K562 (cell line): ENCODE measurements around the gene PPM1G. TPM values are rescaled to one million over a fixed set of nuclear protein-coding genes. Genes with fewer than 3 reads are reported as not detected.

Source experiments
- ELF1 ChIP-seq: fragments of 200-800 bp; sonication (Bioruptor generic); IDR thresholded peaks from 2 replicates; pipeline ENCODE4 v1.6.1; 2016; ENCODE audit warnings: missing genetic modification characterization, missing compliant biosample characterization
- FOXA1 ChIP-seq: fragments of 450-650 bp; IDR thresholded peaks from 2 replicates; pipeline ENCODE4 v1.6.1; 2016; ENCODE audit warnings: mild to moderate bottlenecking, borderline replicate concordance
- GATAD2B ChIP-seq: fragments of 450-650 bp; IDR thresholded peaks from 2 replicates; pipeline ENCODE4 v1.6.1; 2017; ENCODE audit warnings: mild to moderate bottlenecking, borderline replicate concordance
- GTF2A2 ChIP-seq: IDR thresholded peaks from 2 replicates; pipeline ENCODE4 v1.6.1; 2016; ENCODE audit warnings: mild to moderate bottlenecking, missing genetic modification characterization, missing compliant biosample characterization
- IRF1 ChIP-seq: sonication (generic); formaldehyde crosslinking; IDR thresholded peaks from 2 replicates; pipeline ENCODE4 v1.8.0; 2022; ENCODE audit warnings: missing genetic modification reagents, mild to moderate bottlenecking, borderline replicate concordance
- KDM4B ChIP-seq, 2 experiments: fragments of 450-650 bp in 1 of 2; sonication (generic) in 1 of 2; IDR thresholded peaks; 2 replicates each; pipeline ENCODE4 v1.6.1; 2016 to 2017; ENCODE audit warnings: borderline replicate concordance in 2 of 2, antibody characterized with exemption in 1 of 2, low read depth in 1 of 2, mild to moderate bottlenecking in 1 of 2
- KLF13 ChIP-seq: fragments of 450-650 bp; IDR thresholded peaks from 2 replicates; pipeline ENCODE4 v1.6.1; 2016; ENCODE audit warnings: missing genetic modification characterization, low read depth, mild to moderate bottlenecking, missing compliant biosample characterization, moderate library complexity, borderline replicate concordance
- NR2F6 ChIP-seq: fragments of 450-650 bp; formaldehyde crosslinking; IDR thresholded peaks from 2 replicates; pipeline ENCODE4 v1.4.0; 2020; ENCODE audit warnings: mild to moderate bottlenecking
- POLR2A ChIP-seq: fragments of 450-650 bp; conservative IDR thresholded peaks from 2 replicates; pipeline ENCODE4 v1.6.1; 2016
- RBM15 ChIP-seq: fragments of 200-400 bp; formaldehyde crosslinking; IDR thresholded peaks from 2 replicates; pipeline ENCODE4 v1.6.1; 2018; ENCODE audit warnings: mild to moderate bottlenecking, low read length, moderate library complexity; ENCODE audit not compliant: insufficient read depth
- RBM25 ChIP-seq: fragments of 200-400 bp; formaldehyde crosslinking; IDR thresholded peaks from 2 replicates; pipeline ENCODE4 v1.6.1; 2018; ENCODE audit warnings: low read length, low read depth, moderate library complexity; ENCODE audit not compliant: severe bottlenecking
- RNF2 ChIP-seq: sonication (generic); IDR thresholded peaks from 2 replicates; pipeline ENCODE4 v1.6.1; 2016
- SAP30 ChIP-seq: fragments of 200-600 bp; sonication (generic); IDR thresholded peaks from 2 replicates; pipeline ENCODE4 v1.6.1; 2012; ENCODE audit warnings: borderline replicate concordance, low read depth, mild to moderate bottlenecking, moderate library complexity, low read length, control low read depth, inconsistent platforms; ENCODE audit not compliant: insufficient read depth, poor library complexity, severe bottlenecking
- SUPT5H ChIP-seq: fragments of 450-650 bp; IDR thresholded peaks from 2 replicates; pipeline ENCODE4 v1.6.1; 2016
- THRA ChIP-seq: fragments of 450-650 bp; IDR thresholded peaks from 2 replicates; pipeline ENCODE4 v1.6.1; 2017; ENCODE audit warnings: mild to moderate bottlenecking, moderate library complexity
- TSHZ1 ChIP-seq: fragments of 250-450 bp; sonication (Bioruptor Pico); IDR thresholded peaks from 2 replicates; pipeline ENCODE4 v1.4.0; 2020; ENCODE audit warnings: mild to moderate bottlenecking, moderate library complexity
- ZBTB34 ChIP-seq: fragments of 250-450 bp; sonication (Bioruptor Pico); IDR thresholded peaks from 2 replicates; pipeline ENCODE4 v1.8.0; 2021; ENCODE audit warnings: mild to moderate bottlenecking, moderate library complexity
- ZNF274 ChIP-seq: IDR thresholded peaks from 2 replicates; pipeline ENCODE4 v1.6.1; 2011; ENCODE audit warnings: low read depth, mild to moderate bottlenecking, low read length, moderate library complexity, borderline replicate concordance
- ZSCAN29 ChIP-seq: fragments of 450-650 bp; IDR thresholded peaks from 2 replicates; pipeline ENCODE4 v1.6.1; 2017
- polyA plus RNA-seq, 8 experiments: library from polyadenylated mRNA; depleted of rRNA in 4 of 8; stranded (reverse) in 5 of 8; unstranded in 3 of 8; fragments of >200 nt; fragmentation: Nextera tagmentation in 2 of 8; fragmentation: Illumina TruSeq in 1 of 8; extraction: Ambion mirVana in 2 of 8; extraction: Trizol in 1 of 8; gene quantifications; 2 replicates each; pipeline versions ENCODE4 v1.2.1 to v1.2.3, GENCODE V29; 2011 to 2014; ENCODE audit warnings: inconsistent platforms in 1 of 8, missing spikeins in 1 of 8
- total RNA-seq, 7 experiments: library from RNA; depleted of rRNA in 6 of 7; stranded (reverse); fragments of >200 nt in 6 of 7; fragmentation: Illumina TruSeq in 2 of 7; extraction: Trizol in 2 of 7; gene quantifications; 2 replicates each; pipeline versions ENCODE4 v1.2.1 to v1.2.3, GENCODE V29; 2011 to 2021; ENCODE audit warnings: low replicate concordance in 1 of 7

The PPM1G gene
- total and polyA plus RNA-seq, 9 of the 15 experiments (the other 6 are each of a cell fraction or from before 2014, with no cell fraction given): 61.7 to 230 (median 153) TPM

- TF ChIP-seq KLF13 (peak; percentile 44; the same call in 1 of the 2 replicates), RNF2 (peak; percentile 95), THRA (no peak), ELF1 (tag) (peak; percentile 76; the same call in 1 of the 2 replicates), SAP30 (peak; percentile 92), GTF2A2 (tag) (no peak), FOXA1 (no peak), RBM25 (no peak), ZBTB34 (CRISPR knock-in tag) (no peak), NR2F6 (CRISPR knock-in tag) (no peak), SUPT5H (peak; percentile 83), ZNF274 (peak; percentile 37; the same call in 1 of the 2 replicates), TSHZ1 (CRISPR knock-in tag) (no peak), KDM4B (IDR thresholded peaks at IDR 0.05; ENCODE audit: borderline replicate concordance in 2 of 2, low read depth in 1 of 2) (peak in 1 of 2 experiments; percentile 91; a peak in 1 of 4 replicates), GATAD2B (peak; percentile 69; the same call in 1 of the 2 replicates), POLR2A (peak; percentile 88), ZSCAN29 (peak; percentile 97), IRF1 (CRISPR knock-in tag) (no peak), RBM15 (no peak)
Observed at GRCh38 chr2:27370026-27370815, 39.2 kb downstream of the PPM1G start, which contains the start of the genes EIF2B4 and SNX17 (continued).
